AG04450 (cell line): ENCODE results near the gene RAB4A. TPM values are rescaled to one million over a fixed set of nuclear protein-coding genes. Genes with fewer than 3 reads are reported as not detected.

Source experiments
- CTCF ChIA-PET: fragments of 300-600, 350-600 bp; formaldehyde crosslinking; extraction: SDS; loops from one replicate; lab custom pipeline; 2022; ENCODE audit warnings: antibody characterized with exemption, inconsistent platforms; lab: Charles Lee
- POLR2A ChIA-PET: fragments of 350-600 bp; formaldehyde crosslinking; extraction: SDS; loops from one replicate; lab custom pipeline; 2021; ENCODE audit warnings: antibody characterized with exemption, inconsistent platforms; lab: Yijun Ruan, JAX
- DNase-seq: peaks from one replicate; pipeline ENCODE4 v3.0.0-alpha.2; 2011; ENCODE audit warnings: low read depth, low spot score
- H3K27ac ChIP-seq: one replicate; pipeline ENCODE4 v1.5.1; 2012; ENCODE audit warnings: low read depth, low read length, control low read depth
- H3K27me3 ChIP-seq: one replicate; pipeline ENCODE4 v1.6.0; 2012; ENCODE audit warnings: low read length; ENCODE audit not compliant: control insufficient read depth, insufficient read depth
- H3K4me3 ChIP-seq: 2 replicates; pipeline ENCODE4 v1.5.1; 2011; ENCODE audit warnings: mild to moderate bottlenecking, low read depth, low read length, control low read depth
- H3K9me3 ChIP-seq: 2 replicates; pipeline ENCODE4 v1.5.1; 2012; ENCODE audit warnings: low read length; ENCODE audit not compliant: control insufficient read depth, insufficient read depth
- CTCF ChIP-seq: IDR thresholded peaks from 2 replicates; pipeline ENCODE4 v1.5.1; 2011; ENCODE audit warnings: low read depth, low read length, control low read depth, inconsistent platforms
- polyA plus RNA-seq: library from polyadenylated mRNA; depleted of rRNA; stranded (reverse); fragments of >200 nt; gene quantifications from 2 replicates; pipeline ENCODE4 v1.2.3, GENCODE V29; 2011

RAB4A gene
- polyA plus RNA-seq, 1 experiment, result 50.6 TPM

- Histone ChIP-seq H3K4me3 (no peak overlapping the region), H3K9me3 (no peaks in the 10 kb centered on the region; the same call in 1 of the 2 replicates), H3K27me3 (peaks cover 13% of the 10 kb centered on the region), H3K27ac (no peak overlapping the region)
- CTCF ChIA-PET, result interaction anchor here (1.0 kb wide), 1 partner anchor 232 kb away, joined by 4 read pairs; no protein-coding TSS in a partner anchor
- DNase-seq, result no peak
- TF ChIP-seq CTCF, result no peak
- POLR2A ChIA-PET, result no interaction called here
These were observed 20.9 kb upstream of the RAB4A start for GRCh38 chr1:229249854-229250644.

GRCh38 chr1:229251185-229251584 is 19.7 kb upstream of the RAB4A start:
- no peak for TF ChIP-seq CTCF
- DNase-seq, result no peak
- Histone ChIP-seq H3K27me3 (peaks cover 13% of the 10 kb centered on the region), H3K9me3 (no peaks in the 10 kb centered on the region; the same call in 1 of the 2 replicates), H3K27ac (no peak overlapping the region), H3K4me3 (no peak overlapping the region)
- ChIA-PET POLR2A (interaction anchor here (0.6 kb wide), 1 partner anchor 386 kb away, joined by 3 read pairs; no protein-coding TSS in a partner anchor), CTCF (no interaction called here)

GRCh38 chr1:229252228-229252984 is 18.5 kb upstream of the RAB4A start:
- POLR2A ChIA-PET, result no interaction called here

GRCh38 chr1:229253151-229253974 is 17.5 kb upstream of the RAB4A start:
- ChIA-PET CTCF (interaction anchor here (0.6 to 6.6 kb wide), 6 partner anchors 12 to 589 kb away, joined by 3 to 207 read pairs (median 18); partner anchors contain the start of gene RHOU), POLR2A (no interaction called here)
- no peak for TF ChIP-seq CTCF
- Histone ChIP-seq H3K27ac (no peak overlapping the region), H3K9me3 (no peaks in the 10 kb centered on the region; the same call in 1 of the 2 replicates), H3K27me3 (peaks cover 13% of the 10 kb centered on the region), H3K4me3 (no peak overlapping the region)
- DNase-seq, result no peak

More at GRCh38 chr1:229252228-229252984, 18.5 kb upstream of the RAB4A start:
- Histone ChIP-seq H3K27ac (no peak overlapping the region), H3K4me3 (no peak overlapping the region), H3K27me3 (peaks cover 13% of the 10 kb centered on the region), H3K9me3 (no peaks in the 10 kb centered on the region; the same call in 1 of the 2 replicates)
- no peak for TF ChIP-seq CTCF
- CTCF ChIA-PET, result no interaction called here
- DNase-seq, result no peak
